GM12801 (cell line): ENCODE results near the gene NAPEPLD.

ENCODE experiments used
- CTCF ChIP-seq: IDR thresholded peaks from one replicate; pipeline ENCODE4 v1.5.1; 2011; ENCODE audit warnings: control low read depth; ENCODE audit not compliant: insufficient read length; ENCODE audit errors: extremely low read depth

The NAPEPLD gene

GRCh38 chr7:103065667-103066066, 83.2 kb downstream of the NAPEPLD start:
- TF ChIP-seq CTCF, result no peak

- TF ChIP-seq CTCF, result no peak
These were observed 85.0 kb downstream of the NAPEPLD start for GRCh38 chr7:103063895-103064294.

- TF ChIP-seq CTCF, result no peak
These were observed 89.4 kb downstream of the NAPEPLD start for GRCh38 chr7:103059471-103059870.

- no peak for TF ChIP-seq CTCF
These were observed 90.8 kb downstream of the NAPEPLD start for GRCh38 chr7:103058122-103058521.

- TF ChIP-seq CTCF, result no peak
These were observed 97.4 kb downstream of the NAPEPLD start for GRCh38 chr7:103051519-103051918.
